ENCODE measurements around the gene SLC24A3.

SLC24A3 gene

DNA sequence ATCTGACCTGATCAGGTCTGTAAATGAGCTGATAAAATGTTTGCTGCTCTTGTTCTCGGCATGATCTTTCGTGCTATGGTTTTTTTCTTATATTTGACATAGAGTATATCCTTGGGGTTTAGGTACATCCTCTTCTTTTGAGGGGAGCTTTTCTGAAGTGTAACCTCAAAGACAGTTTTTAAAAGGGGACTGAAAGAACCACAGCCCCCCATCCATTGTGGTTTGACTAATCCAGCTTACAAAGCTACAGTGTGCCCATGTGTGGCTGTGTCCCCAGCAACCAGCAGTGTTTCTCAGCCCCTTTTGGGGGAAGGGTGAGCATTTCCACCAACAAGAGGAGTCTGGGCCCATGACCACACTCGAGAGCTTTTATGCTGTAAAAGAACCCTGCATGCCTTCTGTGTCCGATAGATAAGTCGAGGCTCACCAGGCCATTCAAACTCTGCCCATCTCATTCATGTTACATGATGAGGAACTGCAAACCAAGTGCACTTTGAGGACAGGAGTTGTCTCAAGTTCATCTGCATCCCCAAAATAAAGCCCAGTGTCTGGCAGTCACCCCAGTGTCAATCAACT is 266.0 kb downstream of the SLC24A3 start:
- no peak for DNase-seq

DNA sequence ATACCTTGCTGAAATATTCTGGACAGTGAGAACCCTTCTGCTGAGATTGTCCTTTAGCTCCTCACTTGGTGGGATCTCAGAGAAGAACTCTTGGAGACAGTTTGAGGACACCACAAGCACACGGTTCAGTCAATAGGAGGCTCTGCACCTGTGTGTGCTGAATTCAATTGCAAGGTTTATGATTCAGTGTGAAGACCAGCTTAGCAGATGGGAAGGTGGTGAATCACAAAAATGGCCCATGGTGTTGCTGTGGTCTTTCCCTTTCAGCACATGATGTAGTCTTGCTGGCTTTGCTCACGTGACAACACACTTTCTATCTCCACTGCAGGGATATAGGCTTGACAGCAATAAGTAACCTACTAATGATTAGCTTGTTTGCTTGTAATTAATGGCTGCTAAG is 270.3 kb downstream of the SLC24A3 start:
- no peak for DNase-seq

DNA sequence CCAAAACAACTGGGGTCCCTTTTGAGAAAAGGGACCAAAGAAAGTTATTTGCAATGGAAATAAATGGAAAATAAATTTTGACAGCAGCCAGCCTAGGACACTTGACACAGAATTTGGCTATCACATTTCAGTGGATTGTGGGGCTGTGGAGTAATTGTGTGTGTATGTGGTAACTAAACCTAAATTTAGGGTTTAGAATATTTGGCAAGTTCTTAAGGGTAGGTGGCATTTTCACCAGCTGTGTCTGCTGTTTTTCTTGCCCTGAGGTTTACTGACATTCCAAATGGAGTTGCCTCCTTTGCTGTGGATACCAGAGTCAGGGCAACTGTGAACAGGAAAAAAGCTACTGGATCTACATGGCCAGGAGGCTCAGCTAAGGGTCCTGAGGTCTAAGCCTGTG is 270.9 kb downstream of the SLC24A3 start:
- DNase-seq: no peak

DNA sequence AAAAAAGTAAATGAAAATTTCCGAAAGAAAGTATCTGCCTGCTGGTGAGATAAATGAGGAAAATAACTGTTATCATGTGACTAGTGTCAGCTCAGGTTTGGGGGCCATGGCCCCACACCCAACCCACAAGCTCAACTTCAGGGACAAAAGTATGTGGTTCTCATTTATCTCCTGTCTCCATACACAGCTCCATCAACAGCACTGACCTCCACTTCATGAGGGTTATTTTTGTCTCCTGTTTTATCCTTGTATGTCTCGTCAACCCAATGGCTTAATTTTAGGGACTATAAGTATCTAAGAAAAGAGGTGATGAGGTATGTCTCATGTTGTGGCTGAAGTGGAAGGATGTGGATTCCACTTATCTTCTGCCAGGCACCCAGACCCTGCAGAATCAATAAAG is 274.0 kb downstream of the SLC24A3 start:
- DNase-seq: no peak

DNA sequence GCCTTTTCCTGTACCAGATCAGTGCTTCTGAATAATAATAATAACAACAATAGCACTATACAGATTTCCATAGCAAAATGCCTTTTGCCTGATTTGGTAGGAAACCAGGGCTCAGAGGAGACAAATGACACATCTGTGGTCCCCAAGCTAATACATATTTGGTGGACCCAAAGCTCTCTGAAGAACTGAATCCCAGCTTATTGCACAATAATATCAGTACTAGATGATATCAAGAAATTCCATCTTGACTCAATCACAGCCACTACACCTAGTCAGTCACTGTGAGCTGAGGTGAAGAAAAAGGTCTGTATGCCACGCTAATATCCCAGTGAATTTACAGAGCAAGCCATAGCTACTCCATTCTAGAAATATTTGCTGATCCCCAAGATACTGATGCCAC is 275.0 kb downstream of the SLC24A3 start:
- no peak for DNase-seq

DNA sequence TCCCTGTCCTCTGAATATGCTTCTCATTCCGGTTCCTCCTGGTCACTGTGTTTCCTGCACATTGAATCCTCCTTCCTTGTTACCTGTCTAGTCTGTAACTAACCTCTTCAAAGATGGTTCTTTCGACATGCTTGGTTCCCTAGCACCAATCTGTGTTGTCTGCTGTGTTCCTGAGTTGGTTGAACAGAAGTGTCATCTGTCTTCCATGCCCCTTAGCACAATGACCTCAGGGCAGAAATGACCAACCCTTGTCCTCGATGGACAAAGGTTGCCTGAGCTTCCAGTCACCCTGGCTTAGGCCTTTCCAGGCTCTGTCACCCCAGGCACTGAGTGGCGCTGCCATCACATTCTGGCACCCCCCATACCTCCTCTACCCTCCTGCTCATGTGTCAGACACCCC is 278.8 kb downstream of the SLC24A3 start:
- no peak for DNase-seq

DNA sequence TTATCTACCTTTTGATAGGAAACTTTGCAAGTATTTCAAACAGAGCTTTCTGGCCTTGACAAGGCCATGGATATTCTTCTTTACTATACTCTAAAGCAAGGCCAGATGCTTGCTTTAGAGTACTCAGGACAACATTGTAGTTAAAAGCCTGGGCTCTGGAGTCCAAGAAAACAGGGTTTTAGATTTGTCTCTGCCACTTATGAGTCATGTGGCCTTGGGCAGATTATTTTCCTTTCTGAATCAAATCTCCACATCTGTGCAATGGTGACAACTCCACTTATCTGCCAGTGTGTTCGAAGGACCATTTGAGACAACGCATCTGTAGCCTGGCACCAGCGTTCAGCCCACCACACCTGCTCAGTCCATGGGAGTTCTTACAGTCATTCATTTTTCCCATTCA is 279.7 kb downstream of the SLC24A3 start:
- peak; percentile 27 for DNase-seq

DNA sequence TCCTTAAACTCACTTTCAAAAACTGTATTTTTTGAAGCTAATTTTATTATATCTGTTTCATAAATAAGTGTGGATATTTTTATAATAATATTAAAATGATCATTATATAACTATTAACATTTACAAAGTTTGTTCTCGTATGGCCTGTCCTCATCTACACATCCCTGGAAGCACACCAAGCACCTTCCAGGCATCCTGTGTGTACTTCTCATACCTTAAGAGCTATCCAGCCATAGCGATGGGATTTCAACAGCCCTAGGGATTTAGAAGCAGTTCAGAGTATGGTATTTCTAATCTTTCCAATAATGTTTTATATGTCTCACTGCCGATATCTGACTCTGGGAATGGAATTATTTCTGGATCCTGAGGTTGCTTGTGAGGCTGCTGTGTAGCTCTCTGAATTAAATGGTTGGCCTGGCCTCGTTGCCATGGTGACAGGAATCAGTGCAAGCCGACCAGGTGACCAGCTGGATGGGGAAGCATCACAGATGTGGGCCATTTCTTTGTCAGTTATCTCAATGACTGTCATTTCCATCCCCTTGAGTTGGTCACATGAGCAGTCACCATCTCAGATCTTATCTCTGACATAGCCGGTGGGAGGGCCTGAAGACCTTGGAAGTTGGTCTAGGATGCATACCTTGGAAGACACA is 280.4 kb downstream of the SLC24A3 start:
- no peak for DNase-seq

DNA sequence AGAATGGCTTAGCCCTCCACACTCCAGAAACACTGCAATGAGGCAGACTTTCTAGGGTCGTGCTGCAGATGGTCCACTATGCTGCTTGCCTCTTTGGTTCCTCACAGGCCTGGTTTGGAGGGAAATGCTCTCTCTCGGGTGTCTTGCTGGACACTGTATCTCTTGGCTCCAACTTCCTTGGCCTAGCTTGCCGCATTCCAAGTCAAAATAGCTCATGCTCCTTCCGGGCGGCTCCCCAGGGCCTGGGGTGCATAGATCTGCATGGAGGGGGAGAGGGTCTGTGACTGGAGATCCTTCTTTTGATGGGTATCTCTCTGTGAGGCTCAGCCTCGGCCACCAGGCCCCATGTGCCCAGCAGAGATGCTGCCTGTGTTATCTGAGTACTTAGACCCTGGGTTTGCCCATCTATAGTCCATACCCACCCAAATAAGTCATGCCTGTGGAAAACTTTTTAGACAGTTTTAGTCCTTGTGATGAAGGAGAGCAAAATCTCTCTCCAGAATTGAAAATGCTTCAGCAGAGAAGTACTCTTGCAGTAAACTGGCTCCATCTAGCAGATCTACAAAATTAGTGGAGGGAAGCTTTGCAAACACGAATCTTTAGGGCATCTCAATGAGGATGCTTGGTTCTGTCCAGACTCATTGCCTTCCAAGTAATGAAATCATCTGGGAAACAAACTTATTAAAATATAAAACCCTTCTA is 281.5 kb downstream of the SLC24A3 start:
- DNase-seq: no peak

DNA sequence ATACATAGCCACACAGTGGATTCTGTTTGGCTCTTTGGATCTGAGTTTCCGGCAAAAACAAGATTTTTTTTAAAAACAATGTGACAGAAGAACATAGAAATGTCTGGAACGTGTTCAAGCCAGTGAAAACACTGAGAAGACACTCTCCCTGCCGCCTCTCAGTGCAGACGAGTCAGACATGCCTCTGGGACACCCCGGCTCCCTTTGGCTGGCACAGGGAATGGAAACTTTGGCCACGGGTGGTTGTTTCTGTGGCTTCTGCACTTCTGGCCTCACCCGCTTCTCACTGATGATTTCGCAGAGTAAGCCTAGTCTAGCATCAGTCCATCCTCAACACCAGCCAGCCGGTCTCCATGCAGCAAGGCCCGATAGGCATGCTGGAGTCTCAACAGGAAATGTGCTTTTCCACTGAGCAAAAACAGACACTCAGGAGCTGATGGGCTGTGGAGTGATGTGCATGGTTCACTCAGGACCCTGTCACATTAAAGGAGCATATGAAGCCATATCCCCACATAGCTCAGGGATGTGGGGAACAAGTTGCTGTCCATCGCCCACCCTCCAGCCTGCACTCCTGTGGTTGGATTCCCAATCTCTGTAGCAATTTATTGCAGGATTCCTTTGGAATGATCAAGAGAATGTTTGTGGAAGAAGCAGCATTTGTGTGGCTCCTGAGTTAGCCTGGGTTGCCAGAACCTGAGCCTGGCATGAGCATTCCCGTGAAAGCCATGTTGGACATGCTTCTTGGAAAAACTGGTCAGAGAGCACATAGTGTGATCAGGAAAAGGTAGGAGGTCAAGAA is 283.7 kb downstream of the SLC24A3 start:
- peak; percentile 69 for DNase-seq

DNA sequence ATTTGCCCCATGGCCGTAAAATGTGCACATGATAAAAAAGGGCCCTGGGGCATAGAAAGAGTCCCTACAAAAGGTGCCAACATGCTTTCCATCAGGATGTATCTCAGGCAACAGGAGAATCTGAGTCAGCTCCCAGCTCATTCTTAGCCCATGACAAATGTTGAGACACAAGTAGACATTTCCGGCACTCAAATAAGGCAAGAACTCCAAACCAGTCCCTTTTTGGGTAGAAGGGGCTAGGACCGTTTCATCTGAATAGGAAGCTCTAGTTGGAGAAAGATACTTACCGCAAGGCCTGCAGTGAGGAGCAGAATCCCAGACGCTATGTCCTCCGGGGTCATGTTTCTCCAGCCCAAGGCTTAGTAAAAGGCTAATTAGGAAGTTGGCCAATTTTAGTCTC is 284.6 kb downstream of the SLC24A3 start:
- peak; percentile 89 for DNase-seq

DNA sequence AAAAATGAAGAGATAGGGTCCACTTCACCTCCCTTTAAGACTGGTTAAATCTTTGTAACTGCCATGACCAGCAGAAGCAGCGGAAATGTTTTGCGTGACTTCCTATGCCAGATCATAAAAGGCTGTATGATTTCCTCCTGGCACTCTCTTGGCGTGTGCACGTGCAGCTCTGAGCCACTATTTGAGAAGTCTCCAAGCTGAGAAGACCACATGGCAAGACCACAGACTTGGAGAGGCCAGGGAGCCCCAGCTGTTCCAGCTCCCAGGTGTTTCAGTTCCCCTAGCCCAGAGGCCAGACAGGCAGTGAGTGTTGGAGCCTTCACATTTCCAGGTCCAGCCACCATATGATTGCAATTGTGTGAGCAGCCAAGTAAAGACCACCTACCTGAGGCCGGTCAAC is 286.3 kb downstream of the SLC24A3 start:
- DNase-seq: no peak

DNA sequence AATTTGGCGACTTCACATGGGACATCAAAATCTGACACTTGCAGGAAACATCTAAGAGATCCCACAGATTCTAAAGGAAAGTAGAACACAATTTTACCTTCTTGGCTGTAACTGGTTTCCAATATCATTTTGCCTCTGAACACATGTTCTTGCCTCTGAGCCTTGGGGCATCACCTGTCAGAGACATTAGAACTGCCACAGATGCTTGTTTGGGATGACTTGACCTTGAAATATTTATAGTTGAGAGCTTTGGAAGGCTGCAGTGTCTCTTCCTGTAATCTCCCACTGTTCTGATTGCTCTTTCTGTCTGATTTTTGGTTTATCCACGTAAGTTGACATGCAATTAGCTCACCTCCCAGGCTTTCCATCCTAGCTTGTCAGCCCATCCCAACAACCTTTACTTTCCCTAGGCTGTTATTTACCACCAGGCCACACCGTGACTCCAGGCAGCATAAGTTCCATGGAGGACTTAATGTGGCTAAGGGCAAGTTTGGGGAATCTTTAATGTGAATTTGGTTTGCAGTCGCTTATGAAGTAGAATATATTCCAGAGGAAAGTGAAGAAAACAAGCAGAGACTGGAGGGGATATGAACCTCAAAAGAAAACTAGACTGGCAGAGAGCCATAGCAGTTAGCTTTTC is 289.2 kb downstream of the SLC24A3 start:
- no peak for DNase-seq

DNA sequence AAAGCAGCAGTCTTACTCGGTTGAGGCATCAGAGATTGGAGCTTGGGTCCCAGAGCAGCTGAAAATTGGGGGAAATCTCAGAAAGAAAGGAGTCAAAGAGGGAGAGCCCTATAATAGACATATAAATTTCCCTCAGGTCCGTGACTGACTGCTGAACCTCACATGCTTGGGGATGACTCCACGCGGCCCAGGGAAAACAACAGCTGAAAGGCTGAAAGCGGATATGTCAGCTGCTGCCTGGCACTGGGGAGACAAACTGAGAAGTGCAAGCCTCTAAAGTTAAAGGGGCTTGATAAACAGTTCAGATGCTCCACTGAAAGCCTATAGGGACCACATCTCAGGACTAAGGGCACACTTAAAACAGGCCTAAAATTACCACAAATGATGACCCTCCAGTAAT is 289.7 kb downstream of the SLC24A3 start:
- DNase-seq: no peak

DNA sequence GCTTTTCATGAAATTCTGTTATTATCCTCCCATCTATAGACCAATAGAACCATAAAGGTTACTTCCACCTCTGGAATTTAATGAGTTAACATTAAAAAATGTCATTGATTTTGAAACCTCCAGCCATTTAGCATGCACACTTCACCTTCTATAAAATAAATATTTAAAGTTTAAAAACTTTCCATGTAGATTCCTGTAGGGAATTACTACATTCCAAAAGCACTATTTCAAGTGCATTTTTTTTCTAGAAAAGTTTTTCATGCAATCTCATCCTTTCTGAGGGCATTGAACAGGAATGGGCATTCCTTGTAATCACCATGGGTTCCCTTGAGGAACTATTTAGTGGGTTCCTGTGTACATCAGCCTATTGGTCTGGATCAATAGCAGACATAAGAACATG is 291.8 kb downstream of the SLC24A3 start:
- DNase-seq: no peak

DNA sequence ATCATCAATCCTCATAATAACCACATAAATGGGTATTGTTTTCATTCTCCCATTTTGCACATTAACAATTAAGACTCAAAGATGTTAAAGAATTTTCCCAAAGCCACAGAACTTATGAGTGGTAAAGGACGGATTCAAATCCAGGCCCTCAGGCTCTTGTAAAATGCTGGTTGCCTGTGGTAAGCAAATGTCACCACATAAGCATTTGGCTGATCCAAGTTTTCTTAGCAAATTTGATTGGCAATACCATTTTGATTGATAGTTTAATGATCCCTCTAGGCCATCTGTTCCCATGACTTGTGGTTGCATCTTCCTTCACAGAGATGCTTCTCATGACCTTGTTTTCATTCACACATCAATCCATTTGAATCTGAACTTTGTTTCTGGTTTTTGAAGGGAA is 293.6 kb downstream of the SLC24A3 start:
- DNase-seq: peak; percentile 47

DNA sequence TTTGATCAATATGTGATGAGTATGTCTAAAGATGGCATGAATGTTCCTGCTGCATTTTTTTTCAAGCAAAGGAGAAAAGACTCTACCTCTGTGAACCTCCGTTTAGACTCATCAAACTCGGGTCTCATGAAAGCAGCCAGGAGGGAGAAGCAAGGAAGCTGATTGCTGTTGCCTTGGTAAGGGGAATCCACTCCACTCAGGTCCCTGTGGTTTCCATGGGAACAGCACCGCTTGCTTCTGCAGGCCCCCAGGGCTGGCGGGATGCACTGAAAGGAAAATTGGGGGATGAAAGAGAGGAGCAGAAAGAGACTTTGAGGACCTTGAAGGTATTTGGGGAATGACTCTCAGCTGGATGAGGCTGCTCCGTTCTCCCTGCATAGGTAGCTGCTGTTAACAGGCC is 296.0 kb downstream of the SLC24A3 start:
- no peak for DNase-seq

DNA sequence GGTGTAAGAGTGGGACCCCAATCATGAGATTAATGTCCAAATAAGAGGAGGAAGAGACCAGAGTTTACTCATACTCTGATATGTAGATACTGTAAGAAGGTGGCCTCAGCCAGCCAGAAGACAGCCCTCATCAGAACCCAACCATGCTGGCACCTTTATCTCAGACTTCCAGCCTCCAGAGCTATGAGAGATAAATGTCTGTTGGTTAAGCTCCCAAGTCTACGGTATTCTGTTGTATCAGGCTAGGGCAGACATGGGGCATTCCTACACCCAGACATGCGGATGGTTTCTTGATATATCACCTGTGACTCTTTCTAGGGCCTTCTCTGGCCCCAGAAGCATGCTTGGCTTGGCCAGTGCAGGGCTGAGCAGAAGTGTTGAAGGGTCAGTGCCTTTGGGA is 298.2 kb downstream of the SLC24A3 start:
- DNase-seq: no peak

DNA sequence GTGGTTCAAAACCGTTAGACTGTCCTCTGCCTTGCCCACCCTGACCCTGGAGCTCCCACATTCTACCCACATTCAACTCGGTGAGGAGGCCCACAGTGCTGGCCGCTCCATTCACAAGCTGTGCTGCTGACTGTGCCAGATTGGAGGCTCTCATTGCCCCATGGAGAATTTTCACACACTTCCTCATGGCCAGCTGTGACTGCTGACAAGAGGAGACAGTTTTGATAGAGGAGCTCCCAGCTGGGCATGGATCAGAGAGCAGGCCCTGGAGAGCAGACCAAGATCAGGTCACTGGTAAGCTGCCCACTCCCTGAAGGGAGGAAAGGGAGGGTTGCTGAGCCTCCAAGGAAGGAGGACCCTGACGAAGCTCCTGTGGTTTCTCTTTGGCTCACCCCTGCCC is 299.5 kb downstream of the SLC24A3 start:
- no peak for DNase-seq

DNA sequence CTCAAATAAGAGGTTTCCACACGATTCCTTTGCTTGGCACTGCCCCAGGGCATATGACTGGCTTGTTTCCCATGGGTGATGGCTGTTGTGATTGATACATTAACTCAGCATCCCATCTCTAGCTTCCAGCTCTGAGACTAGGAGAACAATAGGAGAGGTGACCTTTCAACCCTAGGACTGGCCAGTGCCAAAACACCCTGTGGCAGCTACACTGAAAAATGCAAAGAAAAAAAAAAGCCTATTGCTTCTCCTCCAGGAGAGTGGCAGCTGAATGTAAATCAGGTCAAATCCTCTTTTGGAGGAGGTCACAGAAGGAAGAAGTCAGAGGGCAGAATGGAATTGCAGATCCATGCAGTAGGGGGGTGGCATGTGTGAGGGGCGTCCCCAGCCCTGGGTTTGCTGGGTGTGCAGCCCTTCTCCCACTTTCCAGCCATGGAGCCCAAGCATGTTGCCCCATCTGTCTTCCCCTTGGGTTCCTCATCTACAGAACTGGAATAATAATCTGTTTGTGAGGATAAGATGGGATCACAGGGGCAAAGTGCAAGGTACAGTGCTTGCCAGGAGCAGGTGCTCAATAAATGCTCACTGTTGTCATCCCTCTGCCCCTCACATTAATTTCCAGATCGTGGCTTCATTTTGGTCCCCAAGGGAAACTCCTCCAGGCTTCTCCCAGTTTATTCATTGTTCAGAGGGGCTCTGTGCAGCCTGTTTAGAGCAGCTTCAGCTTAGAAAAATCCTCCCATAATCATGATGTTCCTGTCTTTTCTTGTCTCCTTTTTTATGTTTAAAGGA is 300.6 kb downstream of the SLC24A3 start:
- DNase-seq: no peak

DNA sequence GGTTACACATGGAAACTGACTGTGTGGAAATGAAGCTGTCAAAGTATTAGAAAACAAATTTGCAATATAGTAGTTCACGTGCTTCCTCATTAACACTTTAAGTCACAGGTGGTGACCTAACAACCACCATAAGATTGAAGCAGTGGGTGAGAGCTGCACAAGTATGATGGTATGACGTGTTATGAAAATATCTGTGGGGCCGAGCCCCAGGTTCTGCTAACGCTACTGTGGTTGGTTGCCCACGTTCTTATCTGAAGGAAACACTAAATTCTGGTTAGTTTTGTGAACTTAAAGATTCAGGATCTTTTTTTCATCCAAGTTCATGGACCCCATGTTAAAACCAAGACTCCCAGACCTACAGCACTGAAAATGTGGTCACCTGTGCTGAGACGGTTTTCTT is 302.6 kb downstream of the SLC24A3 start:
- no peak for DNase-seq

DNA sequence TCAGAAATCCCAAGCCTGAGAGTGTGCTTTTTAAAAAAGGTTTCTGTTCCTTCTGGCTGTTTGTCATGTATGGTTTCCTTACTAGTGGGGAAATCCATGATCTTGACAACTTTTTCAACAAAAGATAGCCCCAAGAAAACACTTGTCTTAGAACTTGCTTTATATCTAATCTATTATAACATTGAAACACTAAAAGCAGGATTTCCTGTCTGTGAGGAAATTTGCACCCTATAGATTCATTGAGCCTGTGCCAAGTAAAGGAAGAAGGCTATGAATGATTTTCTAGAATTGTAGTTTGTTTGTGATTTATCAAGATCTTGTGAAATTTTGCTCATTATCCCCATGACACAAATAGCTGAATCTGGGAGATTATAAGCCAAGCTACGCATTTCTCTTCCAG is 307.0 kb downstream of the SLC24A3 start:
- no peak for DNase-seq

All from EL (cell line).